GM19238 (cell line): ENCODE measurements around the gene DGCR8.

Experiments
- DNase-seq: peaks from one replicate; pipeline ENCODE4 v3.0.0; 2011; ENCODE audit warnings: low spot score; ENCODE audit not compliant: insufficient read length

Gene DGCR8

DNA sequence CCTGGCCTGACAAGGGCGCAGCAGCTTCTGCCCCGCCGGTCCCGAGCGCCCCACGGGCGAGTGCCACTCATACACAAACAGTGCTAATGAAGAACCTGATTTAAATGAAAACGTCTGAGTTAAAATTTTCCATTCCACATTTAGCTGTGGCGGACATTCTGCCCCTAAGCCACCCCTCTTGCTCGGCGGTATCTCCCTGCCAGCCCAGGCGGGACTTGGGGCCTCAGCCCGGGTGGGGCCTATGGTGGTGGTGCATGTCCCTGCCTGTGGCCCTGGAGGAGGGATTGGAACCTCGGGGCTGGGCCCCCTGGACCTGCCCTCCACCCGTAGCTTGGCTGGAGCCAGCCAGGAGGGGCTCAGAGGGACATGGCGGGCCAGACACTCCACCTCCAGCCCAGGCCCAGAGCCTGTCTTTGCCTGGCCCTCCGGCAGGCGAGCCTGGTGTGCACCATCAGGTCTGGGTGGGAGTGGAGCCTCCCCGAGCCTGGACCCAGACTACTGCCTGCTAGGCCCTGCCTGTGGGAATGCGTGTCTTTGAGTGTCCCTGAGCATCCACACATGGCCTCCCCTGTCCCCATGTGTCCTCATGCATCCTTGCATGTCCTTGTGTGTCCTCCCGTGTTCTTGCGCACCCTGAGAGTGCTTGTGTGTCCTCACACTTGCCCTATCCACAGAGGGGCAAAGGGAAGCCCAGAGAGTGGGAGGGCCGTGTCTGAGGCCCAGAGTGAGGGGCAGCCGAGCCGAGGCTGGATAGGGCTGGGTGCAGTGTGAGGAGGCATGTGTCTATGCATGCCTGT lies 56.0 kb downstream of the DGCR8 start:
- DNase-seq: no peak

DNA sequence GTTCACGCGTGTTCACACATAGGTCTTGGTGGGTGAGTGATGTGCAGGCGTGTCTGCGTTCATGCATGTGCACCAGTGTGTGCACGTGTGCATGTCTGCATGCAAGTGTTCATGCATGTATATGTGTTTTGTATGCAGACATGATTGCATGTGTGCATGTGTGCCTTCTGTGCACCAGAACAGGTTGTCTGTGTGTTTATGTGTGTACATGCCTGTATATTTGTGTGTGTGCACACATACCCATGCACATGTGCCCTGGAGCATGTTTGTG lies 56.5 kb downstream of the DGCR8 start:
- no peak for DNase-seq

GRCh38 chr22:20137113-20137512 lies 57.1 kb downstream of the DGCR8 start:
- DNase-seq: no peak

DNA sequence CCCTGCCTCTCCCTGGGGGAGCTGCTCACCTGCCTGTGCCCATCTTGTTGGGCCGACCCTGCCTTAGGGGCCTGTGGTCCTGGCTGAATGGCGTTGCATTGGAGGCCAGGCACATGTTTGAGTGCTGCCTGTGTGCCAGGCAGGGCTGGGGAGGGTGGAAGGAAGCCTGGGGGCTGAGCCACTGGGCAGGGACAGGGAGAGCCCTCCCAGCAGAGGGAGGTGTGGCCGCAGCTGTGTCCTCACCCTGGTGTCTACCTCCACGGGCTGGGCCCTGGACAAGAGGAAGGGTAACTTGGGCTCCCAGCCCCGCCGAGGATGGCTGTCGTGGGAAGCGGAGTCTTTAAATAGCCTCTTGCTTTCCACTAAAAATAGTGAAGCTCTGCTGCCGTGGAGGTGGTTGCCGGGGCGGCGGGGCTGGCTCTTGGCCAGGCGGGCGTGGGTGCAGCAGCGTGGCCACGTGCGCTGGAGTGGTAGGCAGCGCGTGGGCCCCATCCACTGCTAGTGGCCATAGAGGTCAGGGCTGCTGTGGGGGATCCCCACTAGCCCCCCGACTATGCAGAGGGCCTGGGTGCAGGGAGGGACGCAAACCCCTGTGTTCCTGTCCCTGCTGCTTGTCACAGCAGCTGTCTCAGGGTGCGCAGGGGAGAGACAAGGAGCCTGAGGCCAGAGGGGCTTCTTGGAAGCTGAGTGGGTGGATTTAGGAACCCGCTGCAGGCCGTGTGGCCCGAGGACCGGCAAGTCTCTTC lies 57.8 kb downstream of the DGCR8 start:
- no peak for DNase-seq

DNA sequence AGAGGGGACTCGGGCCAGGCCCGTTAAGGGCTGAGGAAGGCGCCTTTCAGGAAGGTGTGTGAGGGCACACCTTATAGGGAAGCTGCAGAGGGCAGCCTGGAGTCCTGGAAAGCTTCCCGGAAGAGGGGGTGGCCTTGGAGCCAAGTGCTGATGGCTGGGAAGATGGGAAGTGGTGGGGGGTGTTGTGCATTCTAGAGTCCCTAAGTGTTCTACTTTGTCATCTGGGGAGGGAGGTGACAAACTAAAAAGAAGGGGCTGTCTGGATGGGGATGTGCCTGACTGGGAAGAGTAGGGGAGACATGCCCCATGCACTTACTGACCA lies 58.3 kb downstream of the DGCR8 start:
- DNase-seq: no peak

DNA sequence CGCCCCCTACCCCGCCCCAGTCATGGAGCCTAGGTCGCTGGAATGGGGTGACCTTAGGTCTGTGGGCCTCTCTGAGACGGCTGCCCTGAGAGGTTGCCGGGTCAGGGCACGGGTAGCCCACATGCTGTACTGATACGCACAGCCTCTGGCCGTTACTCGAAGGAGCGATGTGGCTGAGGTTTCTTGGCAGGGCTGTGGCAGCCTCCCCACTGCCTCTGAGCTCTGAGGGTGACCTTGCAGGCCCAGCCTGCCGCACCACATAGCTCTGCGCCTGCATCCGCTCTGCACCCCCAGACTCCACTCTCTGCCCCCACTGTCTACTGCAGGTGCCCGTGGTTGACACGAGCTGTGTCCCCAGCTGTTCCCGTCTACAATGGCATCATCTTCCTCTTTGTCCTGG lies 58.8 kb downstream of the DGCR8 start:
- no peak for DNase-seq

GRCh38 chr22:20139391-20140106 lies 59.5 kb downstream of the DGCR8 start:
- no peak for DNase-seq

DNA sequence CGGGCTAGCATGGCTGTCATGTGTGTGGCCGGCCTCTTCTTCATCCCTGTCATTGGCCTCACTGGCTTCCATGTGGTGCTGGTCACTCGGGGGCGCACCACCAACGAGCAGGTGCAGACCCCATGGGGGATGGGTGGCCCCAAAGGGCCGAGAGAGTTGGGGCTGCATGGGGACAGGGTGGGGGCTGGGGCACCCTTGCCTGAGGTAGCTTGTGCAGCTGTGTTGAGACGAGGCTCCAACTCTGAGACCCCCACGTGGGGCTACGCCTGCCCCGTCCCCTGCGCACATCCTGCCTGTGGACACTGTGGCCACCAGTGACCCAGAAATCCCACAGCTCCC lies 60.0 kb downstream of the DGCR8 start:
- no peak for DNase-seq

DNA sequence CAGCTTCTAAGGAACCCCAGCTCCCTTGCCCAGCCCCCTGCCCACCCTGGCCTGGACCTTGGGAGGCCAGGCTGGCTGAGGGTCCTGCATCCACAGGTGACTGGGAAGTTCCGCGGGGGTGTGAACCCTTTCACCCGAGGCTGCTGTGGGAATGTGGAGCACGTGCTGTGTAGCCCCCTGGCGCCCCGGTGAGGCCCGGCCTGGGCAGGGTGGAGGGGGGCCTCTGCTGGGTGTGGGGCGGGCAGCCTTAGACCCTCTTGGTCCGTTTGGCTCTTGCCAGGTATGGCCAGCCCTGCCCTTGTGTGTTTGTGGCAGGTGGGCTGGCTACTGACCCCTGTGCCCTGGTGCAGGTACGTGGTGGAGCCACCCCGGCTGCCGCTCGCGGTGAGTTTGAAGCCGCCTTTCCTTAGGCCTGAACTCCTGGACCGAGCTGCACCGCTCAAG lies 60.5 kb downstream of the DGCR8 start:
- DNase-seq: no peak

- DNase-seq: no peak
Observed at GRCh38 chr22:20141186-20142077, 61.4 kb downstream of the DGCR8 start.

DNA sequence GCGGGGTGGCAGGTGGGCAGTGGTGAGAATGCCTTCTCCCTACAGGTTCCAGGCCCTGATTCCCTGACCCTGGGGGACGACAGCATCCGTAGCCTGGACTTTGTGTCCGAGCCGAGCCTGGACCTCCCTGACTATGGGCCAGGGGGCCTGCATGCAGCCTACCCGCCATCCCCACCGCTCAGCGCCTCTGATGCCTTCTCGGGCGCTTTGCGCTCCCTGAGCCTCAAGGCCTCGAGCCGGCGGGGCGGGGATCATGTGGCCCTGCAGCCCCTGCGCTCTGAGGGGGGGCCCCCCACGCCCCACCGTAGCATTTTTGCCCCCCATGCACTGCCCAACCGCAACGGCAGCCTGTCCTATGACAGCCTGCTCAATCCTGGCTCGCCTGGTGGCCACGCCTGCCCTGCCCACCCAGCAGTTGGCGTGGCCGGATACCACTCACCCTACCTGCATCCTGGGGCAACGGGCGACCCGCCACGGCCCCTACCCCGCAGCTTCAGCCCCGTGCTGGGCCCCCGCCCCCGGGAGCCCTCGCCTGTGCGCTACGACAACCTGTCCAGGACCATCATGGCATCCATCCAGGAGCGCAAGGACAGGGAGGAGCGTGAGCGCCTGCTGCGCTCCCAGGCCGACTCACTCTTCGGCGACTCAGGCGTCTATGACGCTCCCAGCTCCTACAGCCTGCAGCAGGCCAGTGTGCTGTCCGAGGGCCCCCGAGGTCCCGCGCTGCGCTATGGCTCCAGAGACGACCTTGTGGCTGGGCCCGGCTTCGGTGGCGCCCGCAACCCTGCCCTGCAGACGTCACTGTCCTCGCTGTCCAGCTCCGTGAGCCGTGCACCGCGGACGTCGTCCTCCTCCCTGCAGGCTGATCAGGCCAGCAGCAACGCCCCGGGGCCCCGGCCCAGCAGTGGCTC lies 62.9 kb downstream of the DGCR8 start:
- DNase-seq: no peak

DNA sequence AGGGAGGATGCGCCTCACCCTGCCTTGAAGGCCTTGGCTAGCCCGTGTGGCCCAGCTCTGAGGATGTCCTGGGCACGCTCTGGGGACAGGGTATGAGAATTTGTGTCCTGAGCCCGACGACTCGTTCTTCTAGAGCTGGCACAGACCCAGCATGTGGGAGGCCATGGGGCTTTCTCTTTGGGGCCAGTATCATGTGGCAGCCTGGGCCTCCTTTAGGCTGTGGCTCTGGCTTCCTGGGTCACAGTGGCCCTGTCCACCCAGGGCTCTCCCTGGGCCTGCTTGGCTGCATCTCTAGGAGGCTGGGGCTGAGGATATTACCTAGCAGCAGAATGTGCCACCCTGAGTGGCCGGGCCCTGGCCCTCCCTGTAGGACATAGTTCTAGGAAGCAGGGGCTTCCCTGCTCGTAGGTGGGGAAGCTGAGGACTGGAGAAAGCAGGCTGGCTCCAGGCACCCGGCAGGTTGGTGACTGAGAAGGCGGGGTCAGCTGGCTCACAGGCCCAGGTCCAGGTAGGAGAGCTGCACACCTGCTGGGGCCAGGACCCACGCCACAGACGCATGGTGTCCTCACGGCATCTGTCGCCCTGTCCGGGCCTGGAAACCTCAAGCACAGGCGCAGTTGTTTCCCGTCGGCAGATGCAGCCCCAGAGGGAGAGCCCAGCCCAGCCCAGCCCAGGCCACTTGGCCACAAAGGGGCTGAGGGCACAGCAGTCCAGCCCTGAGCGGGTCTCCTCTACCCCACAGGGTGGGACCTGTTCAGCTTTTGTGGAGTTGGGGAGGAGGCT lies 64.0 kb downstream of the DGCR8 start:
- DNase-seq: no peak

DNA sequence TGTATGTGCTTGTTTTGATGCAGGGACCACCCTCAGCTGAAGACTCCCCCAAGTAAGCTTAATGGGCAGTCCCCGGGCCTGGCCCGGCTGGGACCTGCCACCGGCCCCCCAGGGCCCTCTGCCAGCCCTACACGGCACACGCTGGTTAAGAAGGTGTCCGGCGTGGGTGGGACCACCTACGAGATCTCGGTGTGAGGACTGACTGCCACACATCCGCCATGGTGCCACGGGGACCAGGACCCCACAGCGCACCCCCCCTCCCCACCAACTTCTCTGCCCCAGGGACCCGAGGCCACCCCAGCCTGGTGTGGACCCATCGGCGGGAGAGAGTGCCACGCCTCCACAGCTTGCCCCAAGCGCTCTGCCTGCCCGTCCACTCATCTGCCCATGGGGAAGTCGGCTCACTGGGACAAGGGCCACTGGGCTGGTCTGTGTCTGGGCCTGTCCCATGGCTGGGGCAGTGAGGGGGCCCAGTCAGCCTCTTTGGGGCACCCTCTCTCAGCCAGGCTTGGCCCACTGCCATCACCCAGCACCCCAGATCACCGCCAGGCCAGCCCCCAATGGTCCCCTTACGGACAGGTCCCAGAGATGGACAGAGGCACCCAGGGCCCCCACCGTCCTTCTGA lies 65.3 kb downstream of the DGCR8 start:
- no peak for DNase-seq

DNA sequence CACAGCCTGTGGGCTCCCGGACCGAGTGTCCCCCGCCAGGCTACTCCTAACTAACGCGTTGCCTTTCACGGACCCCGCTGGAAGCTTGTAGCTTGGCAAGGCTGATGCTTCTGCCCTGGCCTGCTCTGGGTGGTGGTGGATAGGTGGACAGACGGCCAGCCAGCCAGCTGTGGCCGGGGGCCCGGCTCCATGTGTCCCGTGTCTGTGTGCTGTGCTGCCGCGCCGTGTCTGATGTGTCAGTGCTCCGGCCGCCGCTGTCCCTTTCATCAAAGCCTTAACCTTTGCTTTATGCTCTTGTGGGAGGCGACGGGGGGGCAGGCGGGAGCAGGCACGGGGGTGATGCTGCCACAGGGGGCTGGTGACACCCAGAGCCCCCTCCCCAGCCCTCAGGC lies 65.8 kb downstream of the DGCR8 start:
- no peak for DNase-seq

DNA sequence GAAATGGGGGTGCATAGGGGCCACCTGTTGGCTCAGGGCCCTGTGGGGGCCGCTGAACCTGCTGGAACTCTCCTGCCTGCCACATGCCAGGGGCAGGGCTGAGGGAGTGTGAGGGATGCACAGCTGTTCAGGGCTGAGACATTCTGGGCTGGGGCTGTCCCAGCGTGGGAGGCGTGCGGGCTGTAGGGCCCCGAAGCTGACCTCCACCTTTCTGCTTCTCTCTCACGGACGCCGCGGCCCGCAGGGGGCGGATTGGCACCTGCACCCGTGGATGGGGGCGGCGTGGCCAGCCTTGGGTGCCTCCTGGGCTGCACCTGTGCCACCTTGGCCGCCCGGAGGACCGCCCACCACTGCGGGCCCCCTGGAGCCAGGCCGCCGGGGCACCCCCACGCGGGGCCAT lies 66.7 kb downstream of the DGCR8 start:
- DNase-seq: no peak

GRCh38 chr22:20147237-20147988 lies 67.4 kb downstream of the DGCR8 start:
- no peak for DNase-seq

GRCh38 chr22:20148414-20148813 lies 68.4 kb downstream of the DGCR8 start:
- DNase-seq: no peak
